Endodermal cell (in vitro differentiated cells): ENCODE data around the gene TDRKH. TPM values are rescaled to one million over a fixed set of nuclear protein-coding genes. Genes with fewer than 3 reads are reported as not detected.

Source experiments
- DNase-seq: peaks from one replicate; pipeline ENCODE4 v3.0.0-alpha.2; 2017
- H3K27ac ChIP-seq: 2 replicates; pipeline ENCODE4 v1.5.1; 2013; ENCODE audit warnings: mild to moderate bottlenecking, low read depth, low read length, moderate library complexity
- H3K27me3 ChIP-seq: 2 replicates; pipeline ENCODE4 v1.6.1; 2013; ENCODE audit warnings: mild to moderate bottlenecking, low read length, moderate library complexity; ENCODE audit not compliant: insufficient read depth, control insufficient read depth, poor library complexity, severe bottlenecking
- H3K36me3 ChIP-seq: 2 replicates; pipeline ENCODE4 v1.7.0; 2013; ENCODE audit warnings: mild to moderate bottlenecking, low read length, moderate library complexity; ENCODE audit not compliant: control insufficient read depth, insufficient read depth
- H3K4me1 ChIP-seq: one replicate; pipeline ENCODE4 v1.7.0; 2013; ENCODE audit warnings: low read length; ENCODE audit not compliant: control insufficient read depth, insufficient read depth
- H3K4me3 ChIP-seq: 2 replicates; pipeline ENCODE4 v1.5.1; 2013; ENCODE audit warnings: mild to moderate bottlenecking, low read length, moderate library complexity
- H3K9ac ChIP-seq: 2 replicates; pipeline ENCODE4 v1.6.1; 2013; ENCODE audit warnings: mild to moderate bottlenecking, low read length, moderate library complexity; ENCODE audit not compliant: poor library complexity, severe bottlenecking; ENCODE audit errors: extremely low read depth
- H3K9me3 ChIP-seq: 2 replicates; pipeline ENCODE4 v1.6.1; 2013; ENCODE audit warnings: mild to moderate bottlenecking, low read length, moderate library complexity; ENCODE audit not compliant: control insufficient read depth
- H3K27ac Mint-ChIP-seq: 2 replicates; pipeline ENCODE4 v1.8.0; 2020; ENCODE audit warnings: mixed read lengths
- H3K27me3 Mint-ChIP-seq: 2 replicates; pipeline ENCODE4 v1.8.0; 2021; ENCODE audit warnings: mild to moderate bottlenecking, mixed read lengths; ENCODE audit not compliant: insufficient read depth
- H3K36me3 Mint-ChIP-seq: 2 replicates; pipeline ENCODE4 v1.8.0; 2020; ENCODE audit warnings: low read depth, mixed read lengths
- H3K4me1 Mint-ChIP-seq: 2 replicates; pipeline ENCODE4 v1.8.0; 2020; ENCODE audit warnings: mixed read lengths
- H3K4me3 Mint-ChIP-seq: 2 replicates; pipeline ENCODE4 v1.8.0; 2020; ENCODE audit warnings: mild to moderate bottlenecking, moderate library complexity, mixed read lengths
- H3K9me3 Mint-ChIP-seq: 2 replicates; pipeline ENCODE4 v1.8.0; 2020; ENCODE audit warnings: mild to moderate bottlenecking, mixed read lengths
- WGBS, 2 experiments: methylation state at CpG; one replicate each; pipeline versions ENCODE4 v1.1.5 to v1.1.7; 2013; ENCODE audit warnings: missing lambda C conversion rate in 2 of 2, mixed read lengths in 1 of 2; ENCODE audit not compliant: insufficient coverage in 1 of 2, insufficient read length in 1 of 2; 5-methylcytosine and 5-hydroxymethylcytosine counted together
- total RNA-seq, 2 donors: library from RNA; stranded (reverse); fragmentation: NEBNext Ultra II Directional in 1 of 2; extraction: Animal tissue kit (Norgen Biotek cat#: 25700) in 1 of 2; gene quantifications; 2 replicates in 1 of 2; 3 replicates in 1 of 2; pipeline ENCODE4 v1.2.1, GENCODE V29; 2021
- TF ChIP-seq, protein P1 (sequence below): fragments of 200-600 bp; sonication (generic); conservative IDR thresholded peaks from 2 replicates; pipeline ENCODE4 v1.5.0; 2021; ENCODE audit warnings: antibody characterized with exemption, mild to moderate bottlenecking

Gene TDRKH
- total RNA-seq, 2 donors from 2014 or later, result 14.9 to 15.0 TPM

- Mint-ChIP-seq H3K9me3 (no peaks in the 10 kb centered on the region), H3K27me3 (peaks cover 16% of the 10 kb centered on the region), H3K4me1 (peaks cover 19% of the 10 kb centered on the region), H3K27ac (no peak overlapping the region), H3K4me3 (no peak overlapping the region), H3K36me3 (no peaks in the 10 kb centered on the region)
- Histone ChIP-seq H3K27ac (no peak overlapping the region), H3K36me3 (no peaks in the 10 kb centered on the region), H3K4me1 (no peaks in the 10 kb centered on the region), H3K4me3 (no peak overlapping the region), H3K9me3 (no peaks in the 10 kb centered on the region), H3K27me3 (peaks cover 19% of the 10 kb centered on the region), H3K9ac (no peak overlapping the region)
- WGBS, 2 experiments, result 70 to 86% methylated on average over 2 to 8 of the region's 8 CpGs
- TF ChIP-seq, protein P1, sequence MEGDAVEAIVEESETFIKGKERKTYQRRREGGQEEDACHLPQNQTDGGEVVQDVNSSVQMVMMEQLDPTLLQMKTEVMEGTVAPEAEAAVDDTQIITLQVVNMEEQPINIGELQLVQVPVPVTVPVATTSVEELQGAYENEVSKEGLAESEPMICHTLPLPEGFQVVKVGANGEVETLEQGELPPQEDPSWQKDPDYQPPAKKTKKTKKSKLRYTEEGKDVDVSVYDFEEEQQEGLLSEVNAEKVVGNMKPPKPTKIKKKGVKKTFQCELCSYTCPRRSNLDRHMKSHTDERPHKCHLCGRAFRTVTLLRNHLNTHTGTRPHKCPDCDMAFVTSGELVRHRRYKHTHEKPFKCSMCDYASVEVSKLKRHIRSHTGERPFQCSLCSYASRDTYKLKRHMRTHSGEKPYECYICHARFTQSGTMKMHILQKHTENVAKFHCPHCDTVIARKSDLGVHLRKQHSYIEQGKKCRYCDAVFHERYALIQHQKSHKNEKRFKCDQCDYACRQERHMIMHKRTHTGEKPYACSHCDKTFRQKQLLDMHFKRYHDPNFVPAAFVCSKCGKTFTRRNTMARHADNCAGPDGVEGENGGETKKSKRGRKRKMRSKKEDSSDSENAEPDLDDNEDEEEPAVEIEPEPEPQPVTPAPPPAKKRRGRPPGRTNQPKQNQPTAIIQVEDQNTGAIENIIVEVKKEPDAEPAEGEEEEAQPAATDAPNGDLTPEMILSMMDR, result no peak
- no peak for DNase-seq
Measured at GRCh38 chr1:151833172-151833900, 43.0 kb upstream of the TDRKH start.

- peaks cover 11% of the 10 kb centered on the region for H3K27me3 Mint-ChIP-seq
Measured at GRCh38 chr1:151832318-151832980, 42.1 kb upstream of the TDRKH start.

GRCh38 chr1:151831605-151832004, 41.3 kb upstream of the TDRKH start, which contains the start of gene RORC:
Gene RORC (minus strand): TSS chr1:151831802. CDS start chr1:151831764, 38 bp downstream.
- Mint-ChIP-seq H3K4me1 (peaks cover 20% of the 10 kb centered on the region), H3K36me3 (no peaks in the 10 kb centered on the region), H3K4me3 (no peak within 1 kb of the TSS), H3K9me3 (no peaks in the 10 kb centered on the region), H3K27ac (no peak within 1 kb of the TSS), H3K27me3 (peaks cover 2% of the 10 kb centered on the region)
- WGBS, 2 experiments, result 79 to 93% methylated on average over 3 to 5 of the region's 5 CpGs
- no peaks in the 10 kb centered on the region for H3K9me3 ChIP-seq
- H3K4me1 ChIP-seq, result no peaks in the 10 kb centered on the region
- TF ChIP-seq, protein P1, result no peak
- H3K4me3 ChIP-seq, result no peak within 1 kb of the TSS
- no peak within 1 kb of the TSS for H3K9ac ChIP-seq
- no peaks in the 10 kb centered on the region for H3K36me3 ChIP-seq
- DNase-seq, result no peak
- peaks cover 2% of the 10 kb centered on the region for H3K27me3 ChIP-seq
- H3K27ac ChIP-seq, result no peak within 1 kb of the TSS

More at GRCh38 chr1:151832318-151832980, 42.1 kb upstream of the TDRKH start:
- H3K4me1 Mint-ChIP-seq, result peaks cover 21% of the 10 kb centered on the region
- H3K27ac ChIP-seq, result no peak overlapping the region
- H3K9ac ChIP-seq, result no peak overlapping the region
- WGBS, 2 experiments, result 80 to 84% methylated on average over 1 to 10 of the region's 10 CpGs
- no peaks in the 10 kb centered on the region for H3K9me3 ChIP-seq
- H3K4me1 ChIP-seq, result no peaks in the 10 kb centered on the region
- no peaks in the 10 kb centered on the region for H3K36me3 ChIP-seq
- H3K9me3 Mint-ChIP-seq, result no peaks in the 10 kb centered on the region
- no peaks in the 10 kb centered on the region for H3K36me3 Mint-ChIP-seq
- H3K27me3 ChIP-seq, result peaks cover 10% of the 10 kb centered on the region
- TF ChIP-seq, protein P1, result no peak
- H3K4me3 Mint-ChIP-seq, result no peak overlapping the region
- H3K4me3 ChIP-seq, result no peak overlapping the region
- H3K27ac Mint-ChIP-seq, result no peak overlapping the region
- DNase-seq, result no peak
